H1 (cell line): ENCODE measurements around the gene CACNG5. TPM values are rescaled to one million over a fixed set of nuclear protein-coding genes. Genes with fewer than 3 reads are reported as not detected.

Experiments
- ZNF274 ChIP-seq: IDR thresholded peaks from 2 replicates; pipeline ENCODE4 v1.7.0; 2012; ENCODE audit warnings: low read length, borderline replicate concordance; ENCODE audit errors: extremely low read depth
- polyA plus RNA-seq, 7 experiments: library from polyadenylated mRNA; depleted of rRNA in 3 of 7; stranded (reverse) in 5 of 7; unstranded in 2 of 7; fragments of >200 nt in 5 of 7; fragments of 200-250 nt in 2 of 7; gene quantifications; 1 replicate in 5 of 7; 2 replicates in 1 of 7; 4 replicates in 1 of 7; pipeline versions ENCODE4 v1.2.1 to v1.2.3, GENCODE V29; 2011 to 2013; ENCODE audit warnings: missing spikeins in 2 of 7, mixed read lengths in 2 of 7
- total RNA-seq: library from RNA; stranded (reverse); fragmentation: NEBNext Ultra II Directional; extraction: Animal tissue kit (Norgen Biotek cat#: 25700); gene quantifications from 2 replicates; pipeline ENCODE4 v1.2.1, GENCODE V29; 2021

Gene CACNG5
- total and polyA plus RNA-seq, 2 of the 8 experiments (the other 6 are each of a cell fraction or from before 2014, with no cell fraction given): 2.2 to 3.1 TPM

GRCh38 chr17:66817750-66818149, 17.2 kb upstream of the CACNG5 start (continued):
- no peak for TF ChIP-seq ZNF274
